IMR-90 (cell line): ENCODE data around the gene SLC22A7. TPM values are rescaled to one million over a fixed set of nuclear protein-coding genes. Genes with fewer than 3 reads are reported as not detected.

Experiments used
- ATAC-seq: fragments of 200-7000 bp; cut with Tn5 transposase; 2 replicates; pipeline ENCODE4 v1.9.1; 2020; ENCODE audit warnings: low read depth, mild to moderate bottlenecking, moderate library complexity
- BruUV-seq: library from RNA; stranded (reverse); fragments of 400-500 nt; replicated peaks from 2 replicates; lab custom pipeline; 2021; lab: Mats Ljungman, UMichigan
- CTCF ChIA-PET: fragments of 300-600 bp; formaldehyde crosslinking; extraction: SDS; loops from one replicate; lab custom pipeline; 2021; ENCODE audit warnings: antibody characterized with exemption; lab: Yijun Ruan, JAX
- POLR2A ChIA-PET: fragments of 300-600 bp; sonication (Branson Sonifier 250); formaldehyde crosslinking; loops from one replicate; lab custom pipeline; 2022; ENCODE audit warnings: antibody characterized with exemption; ENCODE audit not compliant: unreplicated experiment; lab: Charles Lee
- DNase-seq: peaks from one replicate; pipeline ENCODE4 v3.0.0; 2013
- H2AFZ ChIP-seq: replicated peaks from 2 replicates; pipeline ENCODE3; 2013; ENCODE audit warnings: low read length, mild to moderate bottlenecking; ENCODE audit not compliant: poor library complexity
- H2AK5ac ChIP-seq: 2 replicates; pipeline ENCODE4 v1.6.1; 2013; ENCODE audit warnings: low read depth, low read length, inconsistent platforms
- H2AK9ac ChIP-seq: replicated peaks from 2 replicates; pipeline ENCODE3; 2013; ENCODE audit warnings: mild to moderate bottlenecking, low read depth, low read length, moderate library complexity; ENCODE audit not compliant: poor library complexity
- H2BK120ac ChIP-seq: 2 replicates; pipeline ENCODE4 v1.6.1; 2013; ENCODE audit warnings: low read depth, low read length, inconsistent platforms
- H2BK15ac ChIP-seq: 3 replicates; pipeline ENCODE4 v1.6.1; 2013; ENCODE audit warnings: low read depth, low read length, inconsistent platforms
- H2BK20ac ChIP-seq: 2 replicates; pipeline ENCODE4 v1.6.1; 2013; ENCODE audit warnings: low read depth, mild to moderate bottlenecking, inconsistent platforms, low read length, moderate library complexity
- H2BK5ac ChIP-seq: 2 replicates; pipeline ENCODE4 v1.6.1; 2013; ENCODE audit warnings: mild to moderate bottlenecking, low read depth, low read length, inconsistent platforms; ENCODE audit not compliant: poor library complexity, severe bottlenecking
- H3K14ac ChIP-seq: replicated peaks from 2 replicates; pipeline ENCODE4 v1.6.1; 2013; ENCODE audit warnings: low read depth, low read length, inconsistent platforms
- H3K18ac ChIP-seq: 2 replicates; pipeline ENCODE4 v1.6.1; 2013; ENCODE audit warnings: low read depth, low read length, control low read depth
- H3K23ac ChIP-seq: 2 replicates; pipeline ENCODE4 v1.6.1; 2013; ENCODE audit warnings: low read depth, low read length, inconsistent platforms
- H3K27ac ChIP-seq: 2 replicates; pipeline ENCODE4 v1.5.1; 2013; ENCODE audit warnings: mild to moderate bottlenecking, control low read depth, low read length; ENCODE audit not compliant: insufficient read depth
- H3K27me3 ChIP-seq: 2 replicates; pipeline ENCODE4 v1.6.1; 2013; ENCODE audit warnings: low read length; ENCODE audit not compliant: control insufficient read depth, insufficient read depth
- H3K36me3 ChIP-seq: 2 replicates; pipeline ENCODE4 v1.6.1; 2013; ENCODE audit warnings: low read length, mixed read lengths; ENCODE audit not compliant: control insufficient read depth, insufficient read depth
- H3K4ac ChIP-seq: 2 replicates; pipeline ENCODE4 v1.6.1; 2013; ENCODE audit warnings: low read depth, low read length, inconsistent platforms
- H3K4me1 ChIP-seq: 2 replicates; pipeline ENCODE4 v1.6.1; 2013; ENCODE audit warnings: low read length, mixed read lengths; ENCODE audit not compliant: control insufficient read depth, insufficient read depth
- H3K4me2 ChIP-seq: 2 replicates; pipeline ENCODE4 v1.6.1; 2013; ENCODE audit warnings: low read depth, mild to moderate bottlenecking, control low read depth, low read length, moderate library complexity
- H3K4me3 ChIP-seq: 2 replicates; pipeline ENCODE4 v1.5.1; 2013; ENCODE audit warnings: low read depth, mild to moderate bottlenecking, control low read depth, low read length, moderate library complexity; ENCODE audit not compliant: insufficient read depth
- H3K56ac ChIP-seq: 2 replicates; pipeline ENCODE4 v1.6.1; 2013; ENCODE audit warnings: low read length, inconsistent platforms; ENCODE audit not compliant: insufficient read depth; ENCODE audit errors: extremely low read depth
- H3K79me1 ChIP-seq, 2 experiments: 2 replicates each; pipeline ENCODE4 v1.6.1; 2013; ENCODE audit warnings: low read length in 2 of 2, inconsistent platforms in 1 of 2, low read depth in 1 of 2
- H3K9ac ChIP-seq: 2 replicates; pipeline ENCODE4 v1.6.1; 2013; ENCODE audit warnings: low read depth, low read length, control low read depth
- H3K9me1 ChIP-seq: 2 replicates; pipeline ENCODE4 v1.6.1; 2013; ENCODE audit warnings: low read length, inconsistent platforms; ENCODE audit not compliant: insufficient read depth
- H3K9me3 ChIP-seq: 2 replicates; pipeline ENCODE4 v1.6.1; 2013; ENCODE audit warnings: low read length; ENCODE audit not compliant: control insufficient read depth, insufficient read depth
- H4K20me1 ChIP-seq: 2 replicates; pipeline ENCODE4 v1.6.1; 2013; ENCODE audit warnings: low read length, inconsistent platforms; ENCODE audit not compliant: insufficient read depth
- H4K5ac ChIP-seq: 2 replicates; pipeline ENCODE4 v1.6.1; 2013; ENCODE audit warnings: mild to moderate bottlenecking, low read depth, low read length, control low read depth
- H4K8ac ChIP-seq, 2 experiments: 2 replicates each; pipeline ENCODE4 v1.6.1; 2013; ENCODE audit warnings: low read depth in 2 of 2, low read length in 2 of 2, control low read depth in 1 of 2, inconsistent platforms in 1 of 2
- H4K91ac ChIP-seq: 2 replicates; pipeline ENCODE4 v1.6.1; 2013; ENCODE audit warnings: low read depth, low read length, inconsistent platforms; ENCODE audit not compliant: insufficient read depth
- BHLHE40 ChIP-seq: fragments of 150-350 bp; IDR thresholded peaks from 2 replicates; pipeline ENCODE4 v1.6.1; 2016; ENCODE audit warnings: mild to moderate bottlenecking, low read depth, low read length
- CEBPB ChIP-seq: IDR thresholded peaks from 2 replicates; pipeline ENCODE4 v1.6.1; 2012; ENCODE audit warnings: low read depth, low read length, improper control_type of control experiment
- CHD1 ChIP-seq: IDR thresholded peaks from 2 replicates; pipeline ENCODE4 v1.6.1; 2012; ENCODE audit warnings: low read depth, low read length, improper control_type of control experiment
- CTCF ChIP-seq: conservative IDR thresholded peaks from 2 replicates; pipeline ENCODE4 v1.5.1; 2012; ENCODE audit warnings: mild to moderate bottlenecking, low read depth, low read length, improper control_type of control experiment
- ELK1 ChIP-seq: fragments of 150-350 bp; IDR thresholded peaks from 2 replicates; pipeline ENCODE4 v1.6.1; 2016; ENCODE audit warnings: low read depth, mild to moderate bottlenecking, low read length, moderate library complexity, borderline replicate concordance
- FOS ChIP-seq: fragments of 150-350 bp; IDR thresholded peaks from 2 replicates; pipeline ENCODE4 v1.6.1; 2016; ENCODE audit warnings: low read depth, low read length
- MAFK ChIP-seq: IDR thresholded peaks from 2 replicates; pipeline ENCODE4 v1.6.1; 2012; ENCODE audit warnings: low read depth, low read length, improper control_type of control experiment
- MAZ ChIP-seq: IDR thresholded peaks from 2 replicates; pipeline ENCODE4 v1.6.1; 2012; ENCODE audit warnings: low read depth, mild to moderate bottlenecking, low read length, improper control_type of control experiment, moderate library complexity, borderline replicate concordance
- MXI1 ChIP-seq: IDR thresholded peaks from 2 replicates; pipeline ENCODE4 v1.6.1; 2012; ENCODE audit warnings: low read depth, mild to moderate bottlenecking, low read length, moderate library complexity, borderline replicate concordance
- NFE2L2 ChIP-seq: fragments of 150-350 bp; IDR thresholded peaks from 2 replicates; pipeline ENCODE4 v1.6.1; 2016; ENCODE audit warnings: low read depth, mild to moderate bottlenecking, low read length
- POLR2A ChIP-seq: IDR thresholded peaks from 2 replicates; pipeline ENCODE4 v1.6.1; 2012; ENCODE audit warnings: mild to moderate bottlenecking, low read depth, low read length
- RAD21 ChIP-seq: IDR thresholded peaks from 2 replicates; pipeline ENCODE4 v1.6.1; 2012; ENCODE audit warnings: low read length, improper control_type of control experiment
- RCOR1 ChIP-seq: IDR thresholded peaks from 2 replicates; pipeline ENCODE4 v1.6.1; 2012; ENCODE audit warnings: mild to moderate bottlenecking, low read length, improper control_type of control experiment; ENCODE audit not compliant: insufficient replicate concordance
- RFX5 ChIP-seq: IDR thresholded peaks from 2 replicates; pipeline ENCODE4 v1.8.0; 2012; ENCODE audit warnings: low read depth, mild to moderate bottlenecking, low read length, moderate library complexity
- SMC3 ChIP-seq: fragments of 150-350 bp; IDR thresholded peaks from 2 replicates; pipeline ENCODE4 v1.6.1; 2016; ENCODE audit warnings: low read depth, mild to moderate bottlenecking, antibody characterized with exemption, low read length, moderate library complexity
- USF2 ChIP-seq: fragments of 150-350 bp; IDR thresholded peaks from 2 replicates; pipeline ENCODE4 v1.6.1; 2017; ENCODE audit warnings: mild to moderate bottlenecking, antibody characterized with exemption, low read length, low read depth
- WGBS, 2 experiments: methylation state at CpG; one replicate each; pipeline versions ENCODE4 v1.1.5 to v1.1.7; 2013; ENCODE audit warnings: missing lambda C conversion rate in 2 of 2; ENCODE audit not compliant: insufficient read length in 1 of 2; ENCODE audit errors: extremely low coverage in 2 of 2; 5-methylcytosine and 5-hydroxymethylcytosine counted together
- dilution Hi-C: fragments of 300-500 bp; cut with HindIII; formaldehyde crosslinking; loops from one replicate; pipeline ENCODE4 v1.14.3; 2018; ENCODE audit warnings: low sequenced_read_pairs; ENCODE audit not compliant: unreplicated experiment
- in situ Hi-C: fragments of 300-500 bp; cut with MboI; formaldehyde crosslinking; loops from 3 replicates; pipeline ENCODE4 v1.14.3; 2019; ENCODE audit warnings: low sequenced_read_pairs, inconsistent platforms, mixed read lengths
- intact Hi-C: fragments of 100-400 bp; cut with micrococcal nuclease; formaldehyde crosslinking; loops from 2 replicates; pipeline ENCODE4 v1.10.0; 2022
- polyA plus RNA-seq, 3 experiments: library from polyadenylated mRNA; depleted of rRNA; stranded (reverse); fragments of >200 nt; gene quantifications; 2 replicates each; pipeline ENCODE4 v1.2.3, GENCODE V29; 2012; ENCODE audit warnings: low replicate concordance in 1 of 3
- total RNA-seq: library from RNA; depleted of rRNA; stranded (reverse); fragments of >200 nt; gene quantifications from 2 replicates; pipeline ENCODE4 v1.2.3, GENCODE V29; 2012

The SLC22A7 gene
- total and polyA plus RNA-seq, 2 of the 4 experiments (the other 2 are of a cell fraction), result not detected

- dilution Hi-C loops, result no loop called here
- no TSS peak for BruUV-seq
Observed at GRCh38 chr6:43260791-43261190, 37.3 kb upstream of the SLC22A7 start.

More at GRCh38 chr6:43260791-43261190, 37.3 kb upstream of the SLC22A7 start:
- no peak overlapping the region for H3K23ac ChIP-seq
- H4K5ac ChIP-seq, result no peak overlapping the region
- no peak overlapping the region for H3K18ac ChIP-seq
- ATAC-seq (no peak), DNase-seq (no peak)
- no peak overlapping the region for H2BK15ac ChIP-seq
- H3K4me1 ChIP-seq, result no peaks in the 10 kb centered on the region
- no peak overlapping the region for H3K56ac ChIP-seq
- CTCF ChIA-PET, result no interaction called here
- no peak overlapping the region for H2BK120ac ChIP-seq
- in situ Hi-C loops (loop anchor here (5.0 kb wide), 1 partner anchor 72 kb away; no protein-coding TSS in a partner anchor), intact Hi-C loops (no loop called here)
- H3K9ac ChIP-seq, result no peak overlapping the region
- no peak overlapping the region for H3K4ac ChIP-seq
- H3K27me3 ChIP-seq, result peaks cover 34% of the 10 kb centered on the region
- no peaks in the 10 kb centered on the region for H3K9me1 ChIP-seq
- H3K79me1 ChIP-seq, result no peaks in the 10 kb centered on the region
- H3K9me3 ChIP-seq, result no peaks in the 10 kb centered on the region
- POLR2A ChIA-PET, result no interaction called here
- no CpG with 5 or more reads among the region's 4 CpGs for WGBS, 2 experiments
- H3K14ac ChIP-seq, result no peak overlapping the region
- no peak overlapping the region for H2BK20ac ChIP-seq
- TF ChIP-seq MXI1 (no peak), RFX5 (no peak), RCOR1 (no peak), CEBPB (no peak), MAFK (no peak), MAZ (no peak), ELK1 (no peak), POLR2A (no peak), USF2 (no peak), CTCF (no peak), BHLHE40 (no peak), NFE2L2 (no peak), SMC3 (no peak), FOS (no peak), RAD21 (no peak), CHD1 (no peak)
- no peak overlapping the region for H3K4me2 ChIP-seq
- H4K20me1 ChIP-seq, result no peaks in the 10 kb centered on the region
- no peak overlapping the region for H3K27ac ChIP-seq
- no peak overlapping the region for H3K4me3 ChIP-seq
- H3K36me3 ChIP-seq, result no peaks in the 10 kb centered on the region
- no peak overlapping the region for H2AK5ac ChIP-seq
- H2AFZ ChIP-seq, result no peak overlapping the region
- no peak overlapping the region for H2AK9ac ChIP-seq
- no peak overlapping the region for H4K8ac ChIP-seq
- H4K91ac ChIP-seq, result no peak overlapping the region
- no peak overlapping the region for H2BK5ac ChIP-seq
